Progenitor cell of endocrine pancreas (in vitro differentiated cells): ENCODE results near the gene CCNQ. TPM values are rescaled to one million over a fixed set of nuclear protein-coding genes. Genes with fewer than 3 reads are reported as not detected.

ENCODE experiments used
- DNase-seq: peaks from one replicate; pipeline ENCODE4 v3.0.0; 2021; ENCODE audit warnings: low spot score; ENCODE audit not compliant: unreplicated experiment
- H3K27ac Mint-ChIP-seq: 2 replicates; pipeline ENCODE4 v1.8.0; 2021; ENCODE audit warnings: mild to moderate bottlenecking, moderate library complexity, mixed read lengths
- H3K27me3 Mint-ChIP-seq: 2 replicates; pipeline ENCODE4 v1.8.0; 2021; ENCODE audit warnings: mixed read lengths
- H3K36me3 Mint-ChIP-seq: 2 replicates; pipeline ENCODE4 v1.8.0; 2022; ENCODE audit warnings: mixed read lengths; ENCODE audit not compliant: insufficient read depth
- H3K4me1 Mint-ChIP-seq: 2 replicates; pipeline ENCODE4 v1.8.0; 2021; ENCODE audit warnings: low read depth, mixed read lengths
- H3K4me3 Mint-ChIP-seq: 2 replicates; pipeline ENCODE4 v1.8.0; 2021; ENCODE audit warnings: low read depth, mild to moderate bottlenecking, moderate library complexity, mixed read lengths
- H3K9me3 Mint-ChIP-seq: 2 replicates; pipeline ENCODE4 v1.8.0; 2021; ENCODE audit warnings: low read depth, mixed read lengths
- CTCF ChIP-seq: fragments of 200-600 bp; sonication (generic); IDR thresholded peaks from one replicate; pipeline ENCODE4 v1.5.0; 2021; ENCODE audit warnings: antibody characterized with exemption, mild to moderate bottlenecking; ENCODE audit not compliant: unreplicated experiment
- total RNA-seq: library from RNA; stranded (reverse); gene quantifications from 2 replicates; pipeline ENCODE4 v1.2.1, GENCODE V29; 2021

Gene CCNQ
- total RNA-seq, 1 donor from 2014 or later, result 19.2 TPM

GRCh38 chrX:153601511-153602110 is 2.7 kb upstream of the CCNQ start:
- Mint-ChIP-seq H3K27ac (no peak overlapping the region), H3K4me1 (peaks cover 8% of the 10 kb centered on the region), H3K4me3 (peak overlapping the region; percentile 21), H3K27me3 (peaks cover 7% of the 10 kb centered on the region), H3K9me3 (peaks cover 7% of the 10 kb centered on the region), H3K36me3 (peaks cover 2% of the 10 kb centered on the region)
- no peak for DNase-seq
- no peak for TF ChIP-seq CTCF

- no peak overlapping the region for H3K27ac Mint-ChIP-seq
- no peak for TF ChIP-seq CTCF
Observed at GRCh38 chrX:153600921-153601320, 2.0 kb upstream of the CCNQ start.

GRCh38 chrX:153600032-153600373 is 1.1 kb upstream of the CCNQ start:
- Mint-ChIP-seq H3K4me1 (peaks cover 8% of the 10 kb centered on the region), H3K4me3 (peak overlapping the region; percentile 74), H3K36me3 (peaks cover 7% of the 10 kb centered on the region), H3K9me3 (peaks cover 7% of the 10 kb centered on the region), H3K27ac (no peak overlapping the region), H3K27me3 (peaks cover 4% of the 10 kb centered on the region)
- DNase-seq, result no peak
- no peak for TF ChIP-seq CTCF

More at GRCh38 chrX:153600921-153601320, 2.0 kb upstream of the CCNQ start:
- H3K27me3 Mint-ChIP-seq, result peaks cover 4% of the 10 kb centered on the region
- peaks cover 8% of the 10 kb centered on the region for H3K4me1 Mint-ChIP-seq
- peaks cover 7% of the 10 kb centered on the region for H3K9me3 Mint-ChIP-seq
- DNase-seq, result no peak
- peak overlapping the region; percentile 29 for H3K4me3 Mint-ChIP-seq
- peaks cover 3% of the 10 kb centered on the region for H3K36me3 Mint-ChIP-seq

- peaks cover 4% of the 10 kb centered on the region for H3K27me3 Mint-ChIP-seq
- peaks cover 7% of the 10 kb centered on the region for H3K36me3 Mint-ChIP-seq
- H3K9me3 Mint-ChIP-seq, result peaks cover 7% of the 10 kb centered on the region
- no peak for TF ChIP-seq CTCF
- DNase-seq, result peak; percentile 77
- H3K4me3 Mint-ChIP-seq, result peak overlapping the region; percentile 74
- H3K27ac Mint-ChIP-seq, result peak overlapping the region; percentile 37
- H3K4me1 Mint-ChIP-seq, result peaks cover 8% of the 10 kb centered on the region
Observed at GRCh38 chrX:153599192-153600031, 473 bp upstream of the CCNQ start.

GRCh38 chrX:153596981-153597750 is 1.8 kb downstream of the CCNQ start:
- no peak for DNase-seq
- H3K4me3 Mint-ChIP-seq, result peak overlapping the region; percentile 79

More at GRCh38 chrX:153596981-153597750, 1.8 kb downstream of the CCNQ start:
- no peak for TF ChIP-seq CTCF
- Mint-ChIP-seq H3K27me3 (no peaks in the 10 kb centered on the region), H3K9me3 (peaks cover 2% of the 10 kb centered on the region), H3K4me1 (peaks cover 8% of the 10 kb centered on the region), H3K36me3 (peaks cover 7% of the 10 kb centered on the region), H3K27ac (no peak overlapping the region)
